Keratinocyte (primary cell): ENCODE results near the gene MBD3L1. TPM values are rescaled to one million over a fixed set of nuclear protein-coding genes. Genes with fewer than 3 reads are reported as not detected.

Source experiments
- DNase-seq: peaks from one replicate; pipeline ENCODE4 v3.0.0-alpha.2; 2011; ENCODE audit warnings: low read depth, missing footprints, low spot score
- FAIRE-seq: peaks from 2 replicates; lab custom pipeline; 2011; peaks lifted over from hg19 to GRCh38; lab: Jason Lieb, UNC
- H2AFZ ChIP-seq: 2 replicates; pipeline ENCODE4 v1.6.0; 2012; ENCODE audit warnings: low read length, control low read depth, inconsistent platforms; ENCODE audit not compliant: control insufficient read depth
- H3K27ac ChIP-seq: 2 replicates; pipeline ENCODE4 v1.5.1; 2011; ENCODE audit warnings: low read length; ENCODE audit not compliant: control insufficient read depth, insufficient read depth
- H3K27me3 ChIP-seq: 3 replicates; pipeline ENCODE4 v1.6.0; 2011; ENCODE audit warnings: low read length; ENCODE audit not compliant: control insufficient read depth, insufficient read depth; ENCODE audit errors: extremely low read depth
- H3K36me3 ChIP-seq, 2 experiments: 2 replicates in 1 of 2; 3 replicates in 1 of 2; pipeline ENCODE4 v1.5.1; 2011; ENCODE audit warnings: low read length in 2 of 2, mild to moderate bottlenecking in 1 of 2; ENCODE audit not compliant: control insufficient read depth in 2 of 2, insufficient read depth in 2 of 2; ENCODE audit errors: extremely low read depth in 1 of 2
- H3K4me1 ChIP-seq: 3 replicates; pipeline ENCODE4 v1.5.1; 2011; ENCODE audit warnings: low read length; ENCODE audit not compliant: control insufficient read depth, insufficient read depth; ENCODE audit errors: extremely low read depth
- H3K4me2 ChIP-seq: 3 replicates; pipeline ENCODE4 v1.6.0; 2011; ENCODE audit warnings: low read depth, low read length; ENCODE audit not compliant: control insufficient read depth, insufficient read depth; ENCODE audit errors: extremely low read depth
- H3K4me3 ChIP-seq, 3 experiments: fragments of 200-600 bp in 1 of 3; sonication (generic) in 1 of 3; 2 replicates in 2 of 3; 3 replicates in 1 of 3; pipeline ENCODE4 v1.5.1; 2011 to 2016; ENCODE audit warnings: low read length in 3 of 3, mild to moderate bottlenecking in 3 of 3, control low read depth in 2 of 3, inconsistent platforms in 1 of 3, low read depth in 1 of 3, mixed read lengths in 1 of 3, mixed run types in 1 of 3, moderate library complexity in 1 of 3; ENCODE audit not compliant: control insufficient read depth in 2 of 3, insufficient read depth in 2 of 3; ENCODE audit errors: extremely low read depth in 1 of 3
- H3K79me2 ChIP-seq: 2 replicates; pipeline ENCODE4 v1.6.0; 2012; ENCODE audit warnings: low read length; ENCODE audit not compliant: control insufficient read depth, insufficient read depth
- H3K9ac ChIP-seq: 3 replicates; pipeline ENCODE4 v1.6.0; 2011; ENCODE audit warnings: low read length; ENCODE audit not compliant: control insufficient read depth, insufficient read depth; ENCODE audit errors: extremely low read depth
- H3K9me1 ChIP-seq: 3 replicates; pipeline ENCODE4 v1.6.0; 2011; ENCODE audit warnings: low read length; ENCODE audit not compliant: control insufficient read depth, insufficient read depth; ENCODE audit errors: extremely low read depth
- H3K9me3 ChIP-seq: 2 replicates; pipeline ENCODE4 v1.5.1; 2012; ENCODE audit warnings: low read depth, low read length; ENCODE audit not compliant: control insufficient read depth
- H4K20me1 ChIP-seq: 3 replicates; pipeline ENCODE4 v1.6.0; 2011; ENCODE audit warnings: low read length; ENCODE audit not compliant: control insufficient read depth, insufficient read depth; ENCODE audit errors: extremely low read depth
- EZH2 ChIP-seq: IDR thresholded peaks from one replicate; pipeline ENCODE4 v1.6.1; 2012; ENCODE audit warnings: inconsistent platforms, mild to moderate bottlenecking, low read length, moderate library complexity
- dilution Hi-C: fragments of 300-500 bp; cut with MboI; formaldehyde crosslinking; loops from one replicate; pipeline ENCODE4 v1.7.0; 2020; ENCODE audit warnings: low sequenced_read_pairs; ENCODE audit not compliant: extremely low pct_ligation_motif_present
- polyA plus RNA-seq, 5 experiments: library from polyadenylated mRNA; depleted of rRNA in 3 of 5; stranded (reverse) in 3 of 5; stranded (forward) in 1 of 5; unstranded in 1 of 5; fragments of >200 nt; gene quantifications; 1 replicate in 1 of 5; 2 replicates in 3 of 5; 3 replicates in 1 of 5; pipeline versions ENCODE4 v1.2.1 to v1.2.3, GENCODE V29; 2011 to 2012; ENCODE audit warnings: missing spikeins in 2 of 5, low read depth in 1 of 5, low replicate concordance in 1 of 5
- TF ChIP-seq, protein P1 (sequence below), 3 experiments: IDR thresholded peaks in 1 of 3; conservative IDR thresholded peaks in 1 of 3; optimal IDR thresholded peaks in 1 of 3; 2 replicates in 2 of 3; 3 replicates in 1 of 3; pipeline versions ENCODE3 to v1.5.1; 2011; ENCODE audit warnings: low read length in 3 of 3, mild to moderate bottlenecking in 3 of 3, moderate library complexity in 2 of 3, control low read depth in 1 of 3, inconsistent platforms in 1 of 3; ENCODE audit not compliant: insufficient read depth in 2 of 3; ENCODE audit errors: extremely low read depth in 1 of 3

MBD3L1 gene
- polyA plus RNA-seq, 1 donor (not counting 4 experiments of a cell fraction or from before 2014, with no cell fraction given) = not detected

DNA sequence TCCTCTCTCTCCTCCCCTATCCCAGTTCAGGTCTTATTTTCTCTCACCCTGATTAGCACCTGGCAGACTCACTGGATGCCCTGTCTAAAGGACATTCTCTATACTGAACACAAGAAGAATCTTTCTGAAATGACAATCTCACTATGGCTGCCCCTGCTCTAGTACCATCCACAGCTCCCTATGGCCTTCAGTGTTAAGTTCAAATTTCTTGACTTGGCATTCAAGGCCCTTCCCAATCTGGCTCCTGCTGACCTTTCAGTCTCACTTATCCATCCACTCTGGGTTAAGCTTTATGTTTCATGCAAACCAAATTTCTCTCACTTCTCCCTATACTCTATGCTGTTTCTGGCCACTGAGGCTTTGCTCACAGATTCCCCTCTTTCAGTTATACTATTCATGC is 34.2 kb downstream of the MBD3L1 start:
- Histone ChIP-seq H3K9ac (no peak overlapping the region), H3K27me3 (no peaks in the 10 kb centered on the region), H2AFZ (no peak overlapping the region), H3K79me2 (no peaks in the 10 kb centered on the region), H3K36me3 (no peaks in the 10 kb centered on the region), H3K27ac (no peak overlapping the region), H3K4me2 (no peak overlapping the region), H3K4me1 (no peaks in the 10 kb centered on the region), H3K9me3 (no peaks in the 10 kb centered on the region), H3K4me3 (no peak overlapping the region), H4K20me1 (no peaks in the 10 kb centered on the region), H3K9me1 (no peaks in the 10 kb centered on the region)
- dilution Hi-C loops = no loop called here
- no peak for TF ChIP-seq EZH2
- TF ChIP-seq, protein P1, sequence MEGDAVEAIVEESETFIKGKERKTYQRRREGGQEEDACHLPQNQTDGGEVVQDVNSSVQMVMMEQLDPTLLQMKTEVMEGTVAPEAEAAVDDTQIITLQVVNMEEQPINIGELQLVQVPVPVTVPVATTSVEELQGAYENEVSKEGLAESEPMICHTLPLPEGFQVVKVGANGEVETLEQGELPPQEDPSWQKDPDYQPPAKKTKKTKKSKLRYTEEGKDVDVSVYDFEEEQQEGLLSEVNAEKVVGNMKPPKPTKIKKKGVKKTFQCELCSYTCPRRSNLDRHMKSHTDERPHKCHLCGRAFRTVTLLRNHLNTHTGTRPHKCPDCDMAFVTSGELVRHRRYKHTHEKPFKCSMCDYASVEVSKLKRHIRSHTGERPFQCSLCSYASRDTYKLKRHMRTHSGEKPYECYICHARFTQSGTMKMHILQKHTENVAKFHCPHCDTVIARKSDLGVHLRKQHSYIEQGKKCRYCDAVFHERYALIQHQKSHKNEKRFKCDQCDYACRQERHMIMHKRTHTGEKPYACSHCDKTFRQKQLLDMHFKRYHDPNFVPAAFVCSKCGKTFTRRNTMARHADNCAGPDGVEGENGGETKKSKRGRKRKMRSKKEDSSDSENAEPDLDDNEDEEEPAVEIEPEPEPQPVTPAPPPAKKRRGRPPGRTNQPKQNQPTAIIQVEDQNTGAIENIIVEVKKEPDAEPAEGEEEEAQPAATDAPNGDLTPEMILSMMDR (optimal IDR thresholded peaks at IDR 0.05 in 1 of 3, IDR thresholded peaks at IDR 0.05 in 1 of 3, conservative IDR thresholded peaks at IDR 0.05 in 1 of 3; ENCODE audit: extremely low read depth in 1 of 3, insufficient read depth in 2 of 3, low read length in 3 of 3) = no peak
- DNase-seq (no peak), FAIRE-seq (no peak)

- Histone ChIP-seq H3K36me3 (no peaks in the 10 kb centered on the region), H3K9me1 (no peaks in the 10 kb centered on the region), H3K4me3 (no peak overlapping the region), H3K4me1 (no peaks in the 10 kb centered on the region), H3K27ac (no peak overlapping the region), H3K9ac (no peak overlapping the region), H3K27me3 (no peaks in the 10 kb centered on the region), H3K79me2 (no peaks in the 10 kb centered on the region), H3K4me2 (no peak overlapping the region), H3K9me3 (peaks cover 2% of the 10 kb centered on the region), H4K20me1 (no peaks in the 10 kb centered on the region), H2AFZ (no peak overlapping the region)
- dilution Hi-C loops = no loop called here
- DNase-seq = no peak
- no peak for TF ChIP-seq EZH2
- TF ChIP-seq, protein P1 (optimal IDR thresholded peaks at IDR 0.05 in 1 of 3, IDR thresholded peaks at IDR 0.05 in 1 of 3, conservative IDR thresholded peaks at IDR 0.05 in 1 of 3; ENCODE audit: extremely low read depth in 1 of 3, insufficient read depth in 2 of 3, low read length in 3 of 3) = no peak
- FAIRE-seq = no peak
Measured at GRCh38 chr19:8877854-8878705, 45.9 kb downstream of the MBD3L1 start.
